Neural progenitor cell (in vitro differentiated cells): Measurements from ENCODE around the gene CCDC126. TPM values are rescaled to one million over a fixed set of nuclear protein-coding genes. Genes with fewer than 3 reads are reported as not detected.

Experiments
- DNase-seq: peaks from one replicate; pipeline ENCODE4 v3.0.0-alpha.2; 2016; ENCODE audit warnings: low spot score
- H2AFZ ChIP-seq: fragments of 200-600 bp; sonication (generic); replicated peaks from 2 replicates; pipeline ENCODE4 v1.6.1; 2016; ENCODE audit warnings: antibody characterized with exemption
- H3F3A ChIP-seq: fragments of 200-600 bp; sonication (generic); 2 replicates; pipeline ENCODE4 v1.6.1; 2016; ENCODE audit warnings: antibody characterized with exemption, low read depth
- H3K27ac ChIP-seq: fragments of 200-600 bp; sonication (generic); 2 replicates; pipeline ENCODE4 v1.5.1; 2016; ENCODE audit warnings: mild to moderate bottlenecking
- H3K27me3 ChIP-seq: fragments of 200-600 bp; sonication (generic); 2 replicates; pipeline ENCODE4 v1.6.1; 2016; ENCODE audit warnings: mild to moderate bottlenecking, moderate library complexity
- H3K36me3 ChIP-seq: fragments of 200-600 bp; sonication (generic); 2 replicates; pipeline ENCODE4 v1.5.1; 2016
- H3K4me1 ChIP-seq: fragments of 200-600 bp; sonication (generic); 2 replicates; pipeline ENCODE4 v1.6.1; 2016; ENCODE audit warnings: mixed run types
- H3K4me2 ChIP-seq: fragments of 200-600 bp; sonication (generic); 2 replicates; pipeline ENCODE4 v1.6.1; 2016
- H3K4me3 ChIP-seq: fragments of 200-600 bp; sonication (generic); 2 replicates; pipeline ENCODE4 v1.5.1; 2016
- H3K79me2 ChIP-seq: fragments of 200-600 bp; sonication (generic); 2 replicates; pipeline ENCODE4 v1.6.1; 2016; ENCODE audit warnings: low read depth
- H3K9ac ChIP-seq: fragments of 200-600 bp; sonication (generic); 2 replicates; pipeline ENCODE4 v1.6.1; 2016
- H3K9me3 ChIP-seq: fragments of 200-600 bp; sonication (generic); 2 replicates; pipeline ENCODE4 v1.5.1; 2016; ENCODE audit warnings: low read depth
- H4K20me1 ChIP-seq: fragments of 200-600 bp; sonication (generic); 2 replicates; pipeline ENCODE4 v1.6.1; 2016; ENCODE audit warnings: low read depth
- H3K27ac Mint-ChIP-seq: 3 replicates; pipeline ENCODE4 v1.8.0; 2021; ENCODE audit warnings: mixed read lengths
- H3K27me3 Mint-ChIP-seq: 2 replicates; pipeline ENCODE4 v1.8.0; 2022; ENCODE audit warnings: low read depth, mild to moderate bottlenecking, inconsistent platforms, moderate library complexity, mixed read lengths; ENCODE audit not compliant: insufficient read depth
- H3K36me3 Mint-ChIP-seq: 3 replicates; pipeline ENCODE4 v1.8.0; 2021; ENCODE audit warnings: mixed read lengths
- H3K4me1 Mint-ChIP-seq: 3 replicates; pipeline ENCODE4 v1.8.0; 2021; ENCODE audit warnings: mixed read lengths
- H3K4me3 Mint-ChIP-seq: 3 replicates; pipeline ENCODE4 v1.8.0; 2021; ENCODE audit warnings: mild to moderate bottlenecking, moderate library complexity, mixed read lengths
- H3K9me3 Mint-ChIP-seq: 3 replicates; pipeline ENCODE4 v1.8.0; 2020; ENCODE audit warnings: mixed read lengths
- CTCF ChIP-seq: fragments of 200-600 bp; sonication (generic); IDR thresholded peaks from 2 replicates; pipeline ENCODE4 v1.5.1; 2017; ENCODE audit warnings: antibody characterized with exemption, mild to moderate bottlenecking
- EZH2 ChIP-seq: fragments of 200-600 bp; sonication (generic); IDR thresholded peaks from 2 replicates; pipeline ENCODE4 v1.6.1; 2017; ENCODE audit warnings: antibody characterized with exemption, mild to moderate bottlenecking, moderate library complexity
- EZH2phosphoT487 ChIP-seq: fragments of 200-600 bp; sonication (generic); IDR thresholded peaks from 2 replicates; pipeline ENCODE4 v1.6.1; 2017; ENCODE audit warnings: antibody characterized with exemption
- total RNA-seq: library from RNA; depleted of rRNA; stranded (reverse); fragments of >200 nt; gene quantifications from 2 replicates; pipeline ENCODE4 v1.2.3, GENCODE V29; 2015; ENCODE audit warnings: low replicate concordance

The CCDC126 gene
- total RNA-seq, 1 donor from 2014 or later: 23.8 TPM

GRCh38 chr7:23619141-23619540, 22.0 kb downstream of the CCDC126 start:
- no peak overlapping the region for H3K4me3 Mint-ChIP-seq
- no peak overlapping the region for H3K27ac Mint-ChIP-seq
- H3K9ac ChIP-seq: no peak overlapping the region

GRCh38 chr7:23622506-23622925, 25.3 kb downstream of the CCDC126 start:
- H3K4me3 ChIP-seq: no peak overlapping the region
- no peaks in the 10 kb centered on the region for H3K4me1 ChIP-seq
- H4K20me1 ChIP-seq: no peaks in the 10 kb centered on the region
- H2AFZ ChIP-seq: no peak overlapping the region
- H3F3A ChIP-seq: no peaks in the 10 kb centered on the region
- no peak overlapping the region for H3K9ac ChIP-seq
- H3K27me3 ChIP-seq: no peaks in the 10 kb centered on the region
- H3K79me2 ChIP-seq: no peaks in the 10 kb centered on the region
- H3K9me3 Mint-ChIP-seq: peaks cover 25% of the 10 kb centered on the region
- TF ChIP-seq CTCF (no peak), EZH2 (no peak), EZH2phosphoT487 (no peak)
- no peak overlapping the region for H3K4me3 Mint-ChIP-seq
- H3K36me3 Mint-ChIP-seq: peaks cover 24% of the 10 kb centered on the region
- no peaks in the 10 kb centered on the region for H3K9me3 ChIP-seq
- H3K4me1 Mint-ChIP-seq: no peaks in the 10 kb centered on the region
- no peak overlapping the region for H3K27ac Mint-ChIP-seq
- H3K27ac ChIP-seq: no peak overlapping the region
- no peaks in the 10 kb centered on the region for H3K36me3 ChIP-seq
- H3K4me2 ChIP-seq: no peak overlapping the region
- no peaks in the 10 kb centered on the region for H3K27me3 Mint-ChIP-seq
- no peak for DNase-seq

More at GRCh38 chr7:23619141-23619540, 22.0 kb downstream of the CCDC126 start:
- Histone ChIP-seq H3K4me2 (no peak overlapping the region), H3K27ac (no peak overlapping the region), H2AFZ (no peak overlapping the region), H3K4me1 (no peaks in the 10 kb centered on the region), H3K79me2 (no peaks in the 10 kb centered on the region), H3K4me3 (no peak overlapping the region), H3K27me3 (no peaks in the 10 kb centered on the region), H3K9me3 (no peaks in the 10 kb centered on the region), H4K20me1 (no peaks in the 10 kb centered on the region), H3F3A (no peaks in the 10 kb centered on the region), H3K36me3 (no peaks in the 10 kb centered on the region)
- Mint-ChIP-seq H3K4me1 (no peaks in the 10 kb centered on the region), H3K9me3 (peaks cover 40% of the 10 kb centered on the region), H3K36me3 (peaks cover 49% of the 10 kb centered on the region), H3K27me3 (no peaks in the 10 kb centered on the region)
- no peak for DNase-seq
- TF ChIP-seq EZH2phosphoT487: no peak
- no peak for TF ChIP-seq CTCF
- no peak for TF ChIP-seq EZH2

GRCh38 chr7:23628370-23628769, 31.2 kb downstream of the CCDC126 start:
- H3K27ac Mint-ChIP-seq: no peak overlapping the region
- H3K27me3 ChIP-seq: no peaks in the 10 kb centered on the region
- no peak overlapping the region for H3K9ac ChIP-seq
- no peak overlapping the region for H3K4me3 ChIP-seq
- H3K36me3 Mint-ChIP-seq: no peaks in the 10 kb centered on the region
- no peaks in the 10 kb centered on the region for H3K9me3 ChIP-seq
- no peak for DNase-seq
- H3K79me2 ChIP-seq: no peaks in the 10 kb centered on the region
- no peak overlapping the region for H3K4me2 ChIP-seq
- H3K4me3 Mint-ChIP-seq: no peak overlapping the region
- TF ChIP-seq CTCF (no peak), EZH2 (no peak), EZH2phosphoT487 (no peak)
- no peaks in the 10 kb centered on the region for H3K36me3 ChIP-seq
- H3K4me1 Mint-ChIP-seq: no peaks in the 10 kb centered on the region
- no peaks in the 10 kb centered on the region for H3K9me3 Mint-ChIP-seq
- H2AFZ ChIP-seq: no peak overlapping the region
- no peaks in the 10 kb centered on the region for H4K20me1 ChIP-seq
- no peaks in the 10 kb centered on the region for H3K4me1 ChIP-seq
- no peaks in the 10 kb centered on the region for H3K27me3 Mint-ChIP-seq
- no peak overlapping the region for H3K27ac ChIP-seq
- no peaks in the 10 kb centered on the region for H3F3A ChIP-seq

- Mint-ChIP-seq H3K27ac (no peak overlapping the region), H3K9me3 (peaks cover 6% of the 10 kb centered on the region)
Measured at GRCh38 chr7:23633417-23633816, 36.2 kb downstream of the CCDC126 start.

More at GRCh38 chr7:23633417-23633816, 36.2 kb downstream of the CCDC126 start:
- H3K79me2 ChIP-seq: no peaks in the 10 kb centered on the region
- no peaks in the 10 kb centered on the region for H3K27me3 ChIP-seq
- no peak for DNase-seq
- H3K4me1 Mint-ChIP-seq: no peaks in the 10 kb centered on the region
- no peaks in the 10 kb centered on the region for H3K36me3 ChIP-seq
- H3K9ac ChIP-seq: no peak overlapping the region
- H4K20me1 ChIP-seq: no peaks in the 10 kb centered on the region
- H3K27ac ChIP-seq: no peak overlapping the region
- H3K4me3 ChIP-seq: no peak overlapping the region
- no peak for TF ChIP-seq CTCF
- no peak overlapping the region for H2AFZ ChIP-seq
- no peaks in the 10 kb centered on the region for H3F3A ChIP-seq
- H3K4me1 ChIP-seq: no peaks in the 10 kb centered on the region
- no peaks in the 10 kb centered on the region for H3K27me3 Mint-ChIP-seq
- H3K36me3 Mint-ChIP-seq: peaks cover 3% of the 10 kb centered on the region
- H3K9me3 ChIP-seq: no peaks in the 10 kb centered on the region
- H3K4me3 Mint-ChIP-seq: no peak overlapping the region
- no peak overlapping the region for H3K4me2 ChIP-seq
